ENCODE measurements around the gene ATAD3C.
"Not testable (repeated sequence)": the region's sequence is repeated elsewhere in the genome, so short reads cannot be mapped to it uniquely, and the experiment has no call there.

ATAD3C gene

GRCh38 chr1:1517973-1518620 lies 68.6 kb downstream of the ATAD3C start:
- WGBS (ENCODE audit: extremely low coverage, insufficient coverage, low lambda C conversion rate): no CpG with 5 or more reads among the region's 28 CpGs
- H3K79me1 ChIP-seq (ENCODE audit: low read length): no peaks in the 10 kb centered on the region
- no peak overlapping the region for H3K9ac ChIP-seq (ENCODE audit: low read length)
- no peaks in the 10 kb centered on the region for H3K4me1 ChIP-seq (ENCODE audit: control insufficient read depth, low read depth, low read length)
- H3K56ac ChIP-seq (ENCODE audit: low read length): no peak overlapping the region
- no peak overlapping the region for H2AK5ac ChIP-seq (ENCODE audit: low read length)
- H3K79me2 ChIP-seq (ENCODE audit: control insufficient read depth, insufficient read depth, low read length): no peaks in the 10 kb centered on the region
- H3K4ac ChIP-seq (ENCODE audit: low read depth, low read length): no peak overlapping the region
- H2BK5ac ChIP-seq (ENCODE audit: low read length): no peak overlapping the region
- H3K27ac ChIP-seq (ENCODE audit: low read depth, low read length): no peak overlapping the region
- no peak overlapping the region for H2BK15ac ChIP-seq (replicated peaks; ENCODE audit: low read depth)
- no peak overlapping the region for H4K5ac ChIP-seq (ENCODE audit: low read length)
- H3K4me3 ChIP-seq (ENCODE audit: low read length): no peak overlapping the region
- no peak overlapping the region for H3K18ac ChIP-seq (ENCODE audit: low read length)
- DNase-seq: no peak
- no peak overlapping the region for H3K4me2 ChIP-seq (ENCODE audit: low read length)
- H3K36me3 ChIP-seq (ENCODE audit: control insufficient read depth, insufficient read depth, low read length): peaks cover 2% of the 10 kb centered on the region
- H2BK120ac ChIP-seq (ENCODE audit: low read depth, low read length): no peak overlapping the region
- no peak overlapping the region for H4K8ac ChIP-seq (ENCODE audit: low read depth, low read length)
- no peaks in the 10 kb centered on the region for H3K27me3 ChIP-seq (ENCODE audit: insufficient read depth, low read length, poor library complexity)
- no peak overlapping the region for H3K23ac ChIP-seq (ENCODE audit: low read length)

GRCh38 chr1:1518621-1519007 lies 69.1 kb downstream of the ATAD3C start:
- H3K4me1 ChIP-seq (ENCODE audit: control insufficient read depth, low read depth, low read length); H3K18ac ChIP-seq (ENCODE audit: low read length); H2BK15ac ChIP-seq (replicated peaks; ENCODE audit: low read depth); H3K4me2 ChIP-seq (ENCODE audit: low read length); H4K8ac ChIP-seq (ENCODE audit: low read depth, low read length); H3K36me3 ChIP-seq (ENCODE audit: control insufficient read depth, insufficient read depth, low read length); H3K27ac ChIP-seq (ENCODE audit: low read depth, low read length); H3K4me3 ChIP-seq (ENCODE audit: low read length); H2AK5ac ChIP-seq (ENCODE audit: low read length); H3K27me3 ChIP-seq (ENCODE audit: insufficient read depth, low read length, poor library complexity); H3K9ac ChIP-seq (ENCODE audit: low read length); H4K5ac ChIP-seq (ENCODE audit: low read length); H3K79me1 ChIP-seq (ENCODE audit: low read length); H2BK5ac ChIP-seq (ENCODE audit: low read length); H3K23ac ChIP-seq (ENCODE audit: low read length); H3K79me2 ChIP-seq (ENCODE audit: control insufficient read depth, insufficient read depth, low read length); H3K4ac ChIP-seq (ENCODE audit: low read depth, low read length); DNase-seq; H2BK120ac ChIP-seq (ENCODE audit: low read depth, low read length); H3K56ac ChIP-seq (ENCODE audit: low read length): not testable (repeated sequence)
- WGBS (ENCODE audit: extremely low coverage, insufficient coverage, low lambda C conversion rate): no CpG with 5 or more reads among the region's 19 CpGs

Measured in mesendoderm (in vitro differentiated cells).